GM12872 (cell line): ENCODE data around the gene GPR146.

ENCODE experiments used
- TF ChIP-seq, protein P1 (sequence below): IDR thresholded peaks from 3 replicates; pipeline ENCODE4 v1.5.1; 2011; ENCODE audit warnings: low read depth, mild to moderate bottlenecking, low read length, moderate library complexity; ENCODE audit not compliant: insufficient read depth

The GPR146 gene

DNA sequence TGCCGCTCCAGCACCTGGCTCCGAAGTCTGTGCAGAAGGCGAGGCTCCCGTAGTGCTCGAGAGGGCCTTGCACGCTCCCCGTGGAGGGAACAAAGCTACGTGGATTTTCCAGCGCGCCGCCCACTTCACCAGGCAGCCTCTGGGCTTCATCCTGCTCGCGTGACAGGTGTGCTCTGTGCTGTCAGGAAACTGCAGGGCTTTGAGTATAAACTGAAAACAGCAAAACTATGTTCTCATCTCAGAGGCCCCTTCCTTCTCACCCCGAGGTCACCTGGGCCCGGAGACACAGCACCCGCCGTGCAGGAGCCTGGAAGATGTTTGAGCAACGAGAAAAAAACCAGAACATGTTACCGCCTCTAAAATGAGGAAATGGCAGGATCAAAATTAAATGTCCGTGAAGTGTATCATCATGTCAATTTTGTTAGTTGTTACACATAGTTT, 17.6 kb upstream of the GPR146 start:
- TF ChIP-seq, protein P1, sequence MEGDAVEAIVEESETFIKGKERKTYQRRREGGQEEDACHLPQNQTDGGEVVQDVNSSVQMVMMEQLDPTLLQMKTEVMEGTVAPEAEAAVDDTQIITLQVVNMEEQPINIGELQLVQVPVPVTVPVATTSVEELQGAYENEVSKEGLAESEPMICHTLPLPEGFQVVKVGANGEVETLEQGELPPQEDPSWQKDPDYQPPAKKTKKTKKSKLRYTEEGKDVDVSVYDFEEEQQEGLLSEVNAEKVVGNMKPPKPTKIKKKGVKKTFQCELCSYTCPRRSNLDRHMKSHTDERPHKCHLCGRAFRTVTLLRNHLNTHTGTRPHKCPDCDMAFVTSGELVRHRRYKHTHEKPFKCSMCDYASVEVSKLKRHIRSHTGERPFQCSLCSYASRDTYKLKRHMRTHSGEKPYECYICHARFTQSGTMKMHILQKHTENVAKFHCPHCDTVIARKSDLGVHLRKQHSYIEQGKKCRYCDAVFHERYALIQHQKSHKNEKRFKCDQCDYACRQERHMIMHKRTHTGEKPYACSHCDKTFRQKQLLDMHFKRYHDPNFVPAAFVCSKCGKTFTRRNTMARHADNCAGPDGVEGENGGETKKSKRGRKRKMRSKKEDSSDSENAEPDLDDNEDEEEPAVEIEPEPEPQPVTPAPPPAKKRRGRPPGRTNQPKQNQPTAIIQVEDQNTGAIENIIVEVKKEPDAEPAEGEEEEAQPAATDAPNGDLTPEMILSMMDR = no peak

DNA sequence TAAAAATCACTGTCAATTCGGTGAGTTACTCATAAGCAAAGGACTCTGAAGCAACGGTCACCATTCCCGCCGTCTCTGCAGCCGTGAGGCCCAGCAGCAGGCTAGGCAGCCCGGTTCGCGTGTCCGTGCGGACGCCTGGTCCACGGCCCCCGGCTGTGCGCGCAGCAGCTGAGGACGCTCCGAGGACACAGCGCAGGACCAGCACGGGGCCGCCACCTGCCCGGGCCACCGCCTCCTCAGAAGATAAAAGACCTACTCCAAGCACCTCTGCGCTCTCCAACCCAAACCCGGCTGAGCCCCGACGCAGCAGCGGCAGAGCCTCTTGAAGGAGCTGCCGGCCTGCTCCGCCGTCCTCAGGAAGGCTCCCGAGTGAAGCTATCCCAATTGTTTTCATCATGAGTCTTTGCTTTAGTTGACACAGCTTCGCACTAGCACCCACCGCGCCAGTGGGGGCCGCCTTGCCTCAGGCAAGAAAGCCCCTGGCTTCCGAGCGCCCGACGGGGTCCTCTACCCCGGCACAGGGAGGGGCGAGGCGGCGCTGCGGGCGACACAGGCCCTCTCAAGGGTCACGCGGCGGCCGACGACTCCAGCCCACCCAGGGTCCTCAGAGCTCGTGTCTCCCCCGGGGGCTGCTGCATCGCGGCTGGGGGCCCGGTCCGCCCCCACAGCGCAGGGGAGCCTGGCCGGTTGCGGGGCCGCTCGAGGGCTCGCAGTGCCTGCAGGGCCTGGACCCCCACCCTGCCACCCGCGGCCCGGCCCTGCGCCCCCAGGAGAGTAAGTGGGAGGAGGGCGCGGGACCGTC, 16.9 kb upstream of the GPR146 start:
- TF ChIP-seq, protein P1 = no peak

DNA sequence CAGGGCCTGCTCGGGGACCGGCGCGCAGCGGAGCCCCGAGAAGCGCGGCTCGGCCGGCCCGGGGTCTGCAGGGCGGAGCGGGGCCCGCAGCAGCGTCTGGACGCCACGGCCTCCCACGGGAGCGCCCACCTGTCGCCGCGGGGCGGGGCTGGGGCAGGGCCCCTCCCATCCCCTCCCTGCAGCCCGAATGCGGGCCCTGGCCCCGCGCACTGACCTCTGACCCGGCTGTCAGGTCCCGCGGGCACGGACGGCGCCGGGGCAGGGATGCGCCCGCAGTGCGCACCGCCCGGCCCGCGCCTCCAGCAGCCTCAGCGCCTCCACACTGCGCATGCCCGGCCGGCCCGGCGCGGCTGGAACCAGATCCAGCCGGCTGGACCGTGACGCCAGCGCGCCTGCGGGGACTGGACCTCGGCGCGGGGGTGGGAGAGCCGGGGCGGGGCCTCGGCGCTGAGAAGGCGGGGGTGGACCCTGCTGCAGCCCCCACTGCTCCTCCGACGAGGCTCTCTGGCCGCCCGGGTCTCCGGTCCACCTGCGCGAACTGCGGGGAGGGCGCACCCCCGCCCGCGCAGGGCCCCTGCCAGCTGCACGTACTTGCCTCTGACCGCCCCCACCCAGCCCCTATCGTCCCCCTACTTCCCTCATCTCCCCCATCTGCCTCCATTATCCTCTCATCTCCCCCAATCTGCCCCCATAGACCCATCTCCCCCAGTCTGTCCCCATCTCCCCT, 16.1 kb upstream of the GPR146 start:
- TF ChIP-seq, protein P1 = no peak

DNA sequence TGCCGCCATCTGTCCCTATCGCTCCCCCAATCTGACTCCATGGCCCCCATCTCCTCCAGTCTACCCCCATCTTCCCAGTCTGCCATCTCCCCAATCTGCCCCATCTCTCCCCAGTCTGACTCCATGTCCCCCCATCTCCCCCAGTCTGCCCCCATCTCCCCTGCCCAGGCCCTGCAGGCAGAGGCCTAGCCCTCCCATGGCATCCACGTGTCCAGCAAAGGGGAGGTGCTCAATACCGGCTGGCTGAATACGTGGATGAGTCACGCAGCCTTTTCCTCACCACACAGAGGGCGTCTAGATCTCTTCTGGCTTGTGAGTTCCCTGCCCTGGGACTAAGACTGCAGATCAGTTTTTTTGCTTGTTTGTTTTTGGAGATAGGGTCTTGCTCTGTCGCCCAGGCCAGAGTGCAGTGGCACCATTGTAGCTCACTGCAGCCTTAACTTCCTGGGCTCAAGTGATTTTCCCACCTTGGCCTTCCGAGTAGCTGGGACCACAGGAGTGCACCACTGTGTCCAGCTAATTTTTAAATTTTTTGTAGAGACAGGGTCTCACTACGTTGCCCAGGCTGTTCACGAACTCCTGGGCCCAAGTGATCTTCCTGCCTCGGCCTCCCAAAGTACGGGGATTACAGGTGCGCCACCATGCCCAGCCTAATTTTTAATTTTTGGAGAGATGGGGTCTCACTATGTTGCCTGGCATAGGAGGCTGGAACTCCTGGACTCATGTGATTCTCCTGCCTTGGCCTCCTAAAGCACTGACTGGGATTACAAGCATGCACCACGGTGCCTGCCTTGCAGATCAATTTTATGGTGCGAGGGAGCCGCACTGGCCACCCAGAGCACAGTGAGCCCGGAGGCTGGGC, 15.3 kb upstream of the GPR146 start:
- TF ChIP-seq, protein P1 = no peak

DNA sequence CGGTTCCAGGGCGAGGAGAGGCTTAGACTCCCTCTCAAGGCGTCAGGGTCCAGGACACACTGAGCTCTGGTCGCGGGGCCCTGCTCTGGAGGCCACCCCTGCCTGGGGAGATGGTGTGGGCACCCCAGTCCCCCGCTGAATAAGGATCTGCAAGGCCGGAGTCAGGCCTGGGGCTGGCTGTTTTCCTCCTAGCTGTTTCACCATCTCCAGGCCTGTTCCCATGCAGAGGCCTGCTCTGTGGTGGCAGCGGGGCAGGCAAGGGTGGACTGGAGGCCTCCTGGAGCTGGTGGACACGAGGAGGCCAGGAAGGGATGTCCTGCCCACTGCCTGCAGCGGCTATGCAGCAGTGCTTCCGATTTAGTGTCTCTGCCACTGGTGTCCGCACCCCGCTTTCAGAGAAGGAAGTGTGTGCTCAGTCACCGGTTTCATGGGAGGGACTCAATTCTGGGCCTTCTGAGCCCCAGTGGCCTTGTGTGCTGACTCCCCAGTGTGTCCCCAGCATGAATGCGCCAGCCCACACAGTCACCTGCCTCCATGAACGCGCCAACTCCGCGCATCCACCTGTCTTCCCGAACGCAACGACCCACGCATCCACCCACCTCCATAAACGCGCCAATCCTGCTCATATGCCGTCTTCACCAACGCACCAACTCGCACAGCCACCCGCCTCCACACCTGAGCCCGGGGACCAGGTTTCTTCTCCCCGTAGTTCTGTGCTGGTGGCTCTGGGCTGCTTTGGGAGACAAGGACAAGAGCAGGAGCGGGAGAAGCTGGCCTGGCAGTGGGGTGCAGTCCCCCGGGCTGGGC, 14.5 kb upstream of the GPR146 start:
- TF ChIP-seq, protein P1 = no peak

DNA sequence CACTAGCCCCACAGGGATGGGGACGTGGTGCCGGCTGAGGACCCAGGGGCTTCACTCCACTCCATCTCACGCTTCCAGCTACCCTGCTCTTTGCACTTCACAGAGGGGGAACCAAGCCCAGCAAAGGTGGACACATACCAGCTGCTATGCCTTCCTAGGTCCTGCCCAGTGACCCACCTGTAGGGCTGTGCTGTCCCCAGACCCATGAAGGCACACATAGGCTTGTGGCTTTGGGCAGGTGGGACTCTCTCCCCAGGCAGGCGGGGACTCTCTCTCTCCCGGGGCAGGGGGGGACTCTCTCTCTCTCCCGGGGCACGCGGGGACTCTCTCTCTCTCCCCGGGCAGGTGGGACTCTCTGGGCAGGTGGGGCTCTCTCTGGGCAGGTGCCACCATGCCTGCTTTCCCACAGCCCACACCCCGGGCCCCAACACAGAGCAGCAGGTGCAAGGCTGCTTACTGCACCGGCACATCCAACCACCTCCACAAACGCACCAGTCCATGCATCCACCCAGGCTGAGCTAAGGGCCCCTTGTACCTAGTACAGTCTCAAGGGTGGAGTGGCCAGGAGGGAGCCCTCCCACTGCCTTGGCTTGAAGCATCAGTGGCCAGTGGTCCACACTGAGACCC, 13.8 kb upstream of the GPR146 start:
- TF ChIP-seq, protein P1 = no peak
